Motor neuron (in vitro differentiated cells): ENCODE measurements around the gene ACTN1. TPM values are rescaled to one million over a fixed set of nuclear protein-coding genes. Genes with fewer than 3 reads are reported as not detected.
A peak's percentile ranks its signal among the peaks of the same experiment; 100 is the strongest.

ENCODE experiments used
- ATAC-seq, 8 experiments: fragments of 200-7000 bp; cut with Tn5 transposase; replicated peaks in 6 of 8; 2 replicates each; pipeline ENCODE4 v1.8.0; 2021; ENCODE audit warnings: mild to moderate bottlenecking in 8 of 8, moderate library complexity in 8 of 8
- H3K27ac ChIP-seq, 2 donors: fragments of 250-450 bp; sonication (Bioruptor Pico); 2 replicates each; pipeline ENCODE4 v1.9.0; 2021; ENCODE audit warnings: antibody characterized with exemption in 2 of 2, mild to moderate bottlenecking in 2 of 2, moderate library complexity in 1 of 2
- H3K4me1 ChIP-seq, 2 donors: fragments of 250-450 bp; sonication (Bioruptor Pico); replicated peaks in 1 of 2; 2 replicates each; pipeline ENCODE4 v1.6.1; 2021; ENCODE audit warnings: antibody characterized with exemption in 2 of 2, mild to moderate bottlenecking in 2 of 2, moderate library complexity in 1 of 2
- H3K4me3 ChIP-seq, 5 donors: fragments of 250-450 bp; sonication (Bioruptor Pico); 2 replicates each; pipeline ENCODE4 v1.9.0; 2021; ENCODE audit warnings: antibody characterized with exemption in 5 of 5, mild to moderate bottlenecking in 5 of 5, moderate library complexity in 4 of 5
- WGBS, 10 experiments: fragments of 450-650 bp; shearing (Covaris generic); methylation state at CpG; one replicate each; pipeline ENCODE4 v1.0.0; 2022; 5-methylcytosine and 5-hydroxymethylcytosine counted together
- in situ Hi-C, 9 experiments: fragments of 400-800 bp; cut with MboI; loops; one replicate each; pipeline ENCODE4 v1.15.0; 2021; ENCODE audit warnings: low sequenced_read_pairs in 9 of 9, low pct_unique_long_range_greater_than_20kb in 2 of 9; ENCODE audit not compliant: unreplicated experiment in 9 of 9
- total RNA-seq, 8 experiments: library from RNA; unstranded; fragments of 300-600 nt; gene quantifications; 2 replicates each; pipeline versions ENCODE4 v1.2.3 to v1.2.4, GENCODE V29; 2022

The ACTN1 gene
- total RNA-seq, 8 experiments from 2014 or later: 9.3 to 159 (median 56.5) TPM

GRCh38 chr14:68932231-68932630, 46.9 kb downstream of the ACTN1 start:
- 10 to 100% (median 50%) methylated on average over 1 to 3 of the region's 4 CpGs; no CpG with 5 or more reads in 7 of the 10 experiments for WGBS, 10 experiments
- Histone ChIP-seq H3K27ac (no peak overlapping the region), H3K4me1 (peaks cover 4 to 25% of the 10 kb centered on the region in 2 donors), H3K4me3 (no peak overlapping the region)
- ATAC-seq: peak in 2 of 8 experiments; percentile 10 to 27
- in situ Hi-C loops: no loop called here

GRCh38 chr14:68931474-68932051, 47.5 kb downstream of the ACTN1 start:
- H3K27ac ChIP-seq: no peak overlapping the region
- no peak overlapping the region for H3K4me3 ChIP-seq
- ATAC-seq: peak in 2 of 8 experiments; percentile 6 to 22
- peaks cover 4 to 24% of the 10 kb centered on the region in 2 donors for H3K4me1 ChIP-seq
- WGBS, 10 experiments: 75 to 100% (median 94%) methylated on average over 1 to 4 of the region's 5 CpGs; no CpG with 5 or more reads in 4 of the 10 experiments
- in situ Hi-C loops: no loop called here

- 93 to 100% (median 100%) methylated on average over 1 to 2 of the region's 3 CpGs; no CpG with 5 or more reads in 5 of the 10 experiments for WGBS, 10 experiments
Measured at GRCh38 chr14:68931063-68931462, 48.0 kb downstream of the ACTN1 start.

GRCh38 chr14:68929623-68930307, 49.3 kb downstream of the ACTN1 start:
- peaks cover 4 to 14% of the 10 kb centered on the region in 2 donors for H3K4me1 ChIP-seq
- peak in 1 of 8 experiments; percentile 55 for ATAC-seq
- WGBS, 10 experiments: 0 to 100% (median 92%) methylated on average over 1 to 6 of the region's 12 CpGs; no CpG with 5 or more reads in 4 of the 10 experiments
- H3K4me3 ChIP-seq: no peak overlapping the region
- in situ Hi-C loops: no loop called here
- H3K27ac ChIP-seq: no peak overlapping the region

More at GRCh38 chr14:68931063-68931462, 48.0 kb downstream of the ACTN1 start:
- no peak overlapping the region for H3K4me3 ChIP-seq
- in situ Hi-C loops: no loop called here
- ATAC-seq: no peak
- H3K4me1 ChIP-seq: peaks cover 4 to 19% of the 10 kb centered on the region in 2 donors
- no peak overlapping the region for H3K27ac ChIP-seq

GRCh38 chr14:68928770-68929550, 50.1 kb downstream of the ACTN1 start:
- in situ Hi-C loops: no loop called here
- peaks cover 4 to 14% of the 10 kb centered on the region in 2 donors for H3K4me1 ChIP-seq
- no peak for ATAC-seq
- WGBS, 10 experiments: 73 to 100% (median 90%) methylated on average over 1 to 5 of the region's 22 CpGs; no CpG with 5 or more reads in 3 of the 10 experiments
- no peak overlapping the region for H3K4me3 ChIP-seq
- H3K27ac ChIP-seq: no peak overlapping the region

- Histone ChIP-seq H3K4me3 (no peak overlapping the region), H3K27ac (peak overlapping the region in 1 of 2 donors; percentile 55), H3K4me1 (peaks cover 4 to 14% of the 10 kb centered on the region in 2 donors)
- ATAC-seq: peak in 1 of 8 experiments; percentile 40
- in situ Hi-C loops: no loop called here
- 54 to 100% (median 68%) methylated on average over 1 to 6 of the region's 9 CpGs; no CpG with 5 or more reads in 4 of the 10 experiments for WGBS, 10 experiments
Measured at GRCh38 chr14:68927956-68928675, 51.0 kb downstream of the ACTN1 start.

- Histone ChIP-seq H3K4me1 (peaks cover 4 to 18% of the 10 kb centered on the region in 2 donors), H3K27ac (no peak overlapping the region), H3K4me3 (no peak overlapping the region)
- ATAC-seq: no peak
- WGBS, 10 experiments: 80 to 100% (median 93%) methylated on average over 1 to 3 of the region's 3 CpGs; no CpG with 5 or more reads in 5 of the 10 experiments
- in situ Hi-C loops: no loop called here
Measured at GRCh38 chr14:68927089-68927488, 52.0 kb downstream of the ACTN1 start.

GRCh38 chr14:68926236-68926635, 52.9 kb downstream of the ACTN1 start:
- no peak for ATAC-seq
- no peak overlapping the region for H3K27ac ChIP-seq
- peaks cover 4 to 18% of the 10 kb centered on the region in 2 donors for H3K4me1 ChIP-seq
- in situ Hi-C loops: no loop called here
- WGBS, 10 experiments: 75 to 100% (median 100%) methylated on average over 1 of the region's 1 CpG; no CpG with 5 or more reads in 7 of the 10 experiments
- H3K4me3 ChIP-seq: no peak overlapping the region

GRCh38 chr14:68925373-68925772, 53.7 kb downstream of the ACTN1 start:
- Histone ChIP-seq H3K4me3 (no peak overlapping the region), H3K27ac (no peak overlapping the region), H3K4me1 (peaks cover 4 to 18% of the 10 kb centered on the region in 2 donors)
- in situ Hi-C loops: no loop called here
- 80 to 100% (median 99%) methylated on average over 1 to 9 of the region's 10 CpGs; no CpG with 5 or more reads in 4 of the 10 experiments for WGBS, 10 experiments
- ATAC-seq: no peak

GRCh38 chr14:68924186-68925158, 54.6 kb downstream of the ACTN1 start:
- 38 to 100% (median 86%) methylated on average over 2 to 6 of the region's 12 CpGs; no CpG with 5 or more reads in 1 of the 10 experiments for WGBS, 10 experiments
- in situ Hi-C loops: loop anchor here in 6 of 9 experiments (25.0 kb wide), 3 partner anchors 138 to 188 kb away; no protein-coding TSS in a partner anchor
- ATAC-seq: peak in 6 of 8 experiments; percentile 30 to 90 (median 47)
- H3K4me1 ChIP-seq: peaks cover 4 to 12% of the 10 kb centered on the region in 2 donors
- no peak overlapping the region for H3K4me3 ChIP-seq
- H3K27ac ChIP-seq: no peak overlapping the region

- in situ Hi-C loops: loop anchor here in 6 of 9 experiments (25.0 kb wide), 3 partner anchors 139 to 189 kb away; no protein-coding TSS in a partner anchor
- ATAC-seq: peak in 1 of 8 experiments; percentile 56
- WGBS, 10 experiments: 60 to 90% (median 87%) methylated on average over 1 to 5 of the region's 7 CpGs; no CpG with 5 or more reads in 7 of the 10 experiments
- Histone ChIP-seq H3K4me3 (no peak overlapping the region), H3K4me1 (peaks cover under 1 to 6% of the 10 kb centered on the region in 2 donors), H3K27ac (no peak overlapping the region)
Measured at GRCh38 chr14:68922886-68923285, 56.2 kb downstream of the ACTN1 start.
